Colon (tissue), 2 donors: ENCODE data around the gene KLF16.

Experiments used
- FAIRE-seq: peaks from 2 replicates; lab custom pipeline; 2012; peaks lifted over from hg19 to GRCh38; lab: Jason Lieb, UNC
- donor health status: control.
- donor health status: control.

Gene KLF16

GRCh38 chr19:1840541-1841115, 22.8 kb downstream of the KLF16 start:
- FAIRE-seq: no peak

GRCh38 chr19:1839658-1840540, 23.5 kb downstream of the KLF16 start:
- FAIRE-seq: no peak

GRCh38 chr19:1837625-1838105, 25.7 kb downstream of the KLF16 start:
- FAIRE-seq: no peak

GRCh38 chr19:1837222-1837565, 26.2 kb downstream of the KLF16 start:
- no peak for FAIRE-seq

GRCh38 chr19:1836458-1837221, 26.7 kb downstream of the KLF16 start:
- no peak for FAIRE-seq

- FAIRE-seq: no peak
These were observed 29.8 kb downstream of the KLF16 start for GRCh38 chr19:1833540-1833939.

GRCh38 chr19:1832046-1832663, 31.2 kb downstream of the KLF16 start:
- FAIRE-seq: no peak

- FAIRE-seq: no peak
These were observed 32.4 kb downstream of the KLF16 start for GRCh38 chr19:1830978-1831377.

- FAIRE-seq: no peak
These were observed 32.8 kb downstream of the KLF16 start for GRCh38 chr19:1830568-1830967.

GRCh38 chr19:1829958-1830357, 33.4 kb downstream of the KLF16 start:
- FAIRE-seq: no peak

GRCh38 chr19:1828279-1829238, 34.8 kb downstream of the KLF16 start:
- no peak for FAIRE-seq

GRCh38 chr19:1827566-1828278, 35.7 kb downstream of the KLF16 start:
- FAIRE-seq: no peak

- FAIRE-seq: no peak
These were observed 36.5 kb downstream of the KLF16 start for GRCh38 chr19:1826557-1827521.

- FAIRE-seq: no peak
These were observed 37.3 kb downstream of the KLF16 start for GRCh38 chr19:1825909-1826556.

GRCh38 chr19:1824252-1824622, 39.1 kb downstream of the KLF16 start:
- no peak for FAIRE-seq

- FAIRE-seq: no peak
These were observed 39.7 kb downstream of the KLF16 start for GRCh38 chr19:1823539-1824251.

- FAIRE-seq: no peak
These were observed 40.4 kb downstream of the KLF16 start for GRCh38 chr19:1823020-1823419.

- no peak for FAIRE-seq
These were observed 41.2 kb downstream of the KLF16 start for GRCh38 chr19:1822210-1822609.
